ENCODE measurements around the gene UBE2J2.
A peak's percentile ranks its signal among the peaks of the same experiment; 100 is the strongest.

UBE2J2 gene

DNA sequence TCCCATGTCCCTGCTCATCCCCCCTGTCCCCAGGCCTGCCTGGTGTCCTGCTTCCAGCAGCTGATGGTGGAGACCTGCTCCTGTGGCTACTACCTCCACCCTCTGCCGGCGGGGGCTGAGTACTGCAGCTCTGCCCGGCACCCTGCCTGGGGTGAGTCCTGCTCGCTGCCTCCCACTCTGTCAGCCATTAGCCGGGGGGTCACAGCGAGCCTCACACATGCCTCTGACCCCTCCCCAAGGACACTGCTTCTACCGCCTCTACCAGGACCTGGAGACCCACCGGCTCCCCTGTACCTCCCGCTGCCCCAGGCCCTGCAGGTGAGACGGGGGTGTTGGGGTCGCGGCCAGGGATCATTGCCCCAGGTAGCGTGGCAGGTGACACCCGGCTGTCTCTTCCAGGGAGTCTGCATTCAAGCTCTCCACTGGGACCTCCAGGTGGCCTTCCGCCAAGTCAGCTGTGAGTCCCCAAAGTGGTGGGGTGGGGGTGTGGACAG lies 16.6 kb upstream of the UBE2J2 start:
- H3K4me3 ChIP-seq (ENCODE audit: low read depth, low read length, poor library complexity, severe bottlenecking): no peak overlapping the region

DNA sequence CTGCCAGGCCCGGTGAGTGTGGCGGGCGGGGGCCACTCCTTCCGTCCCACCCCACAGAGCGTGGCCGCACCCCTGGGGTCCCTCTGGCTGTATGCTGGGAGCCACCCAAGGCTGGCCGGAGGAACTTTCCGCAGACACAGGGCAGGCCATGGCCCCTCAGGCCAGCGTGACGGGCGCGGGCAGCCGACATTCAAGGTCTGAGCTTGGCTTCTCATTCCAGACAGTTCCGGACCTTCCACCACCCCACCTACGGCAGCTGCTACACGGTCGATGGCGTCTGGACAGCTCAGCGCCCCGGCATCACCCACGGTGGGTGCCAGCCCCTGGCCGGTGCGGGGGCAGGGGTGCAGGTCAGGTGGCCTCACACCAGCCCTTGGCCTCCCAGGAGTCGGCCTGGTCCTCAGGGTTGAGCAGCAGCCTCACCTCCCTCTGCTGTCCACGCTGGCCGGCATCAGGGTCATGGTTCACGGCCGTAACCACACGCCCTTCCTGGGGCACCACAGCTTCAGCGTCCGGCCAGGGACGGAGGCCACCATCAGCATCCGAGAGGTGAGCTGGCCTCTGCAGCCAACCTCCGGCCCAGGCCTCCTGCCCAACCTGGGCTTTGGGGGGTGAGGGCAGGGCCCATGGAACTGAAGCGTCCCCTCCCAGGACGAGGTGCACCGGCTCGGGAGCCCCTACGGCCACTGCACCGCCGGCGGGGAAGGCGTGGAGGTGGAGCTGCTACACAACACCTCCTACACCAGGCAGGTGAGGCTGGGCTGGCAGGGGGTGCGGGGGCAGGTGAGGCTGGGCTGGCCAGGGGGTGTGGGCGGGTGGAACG lies 13.8 kb upstream of the UBE2J2 start:
- no peaks in the 10 kb centered on the region for H3K36me3 ChIP-seq (ENCODE audit: insufficient read depth, low read length)
- no peak for TF ChIP-seq EZH2 (IDR thresholded peaks at IDR 0.05; ENCODE audit: borderline replicate concordance, low read length)
- TF ChIP-seq, protein P1, sequence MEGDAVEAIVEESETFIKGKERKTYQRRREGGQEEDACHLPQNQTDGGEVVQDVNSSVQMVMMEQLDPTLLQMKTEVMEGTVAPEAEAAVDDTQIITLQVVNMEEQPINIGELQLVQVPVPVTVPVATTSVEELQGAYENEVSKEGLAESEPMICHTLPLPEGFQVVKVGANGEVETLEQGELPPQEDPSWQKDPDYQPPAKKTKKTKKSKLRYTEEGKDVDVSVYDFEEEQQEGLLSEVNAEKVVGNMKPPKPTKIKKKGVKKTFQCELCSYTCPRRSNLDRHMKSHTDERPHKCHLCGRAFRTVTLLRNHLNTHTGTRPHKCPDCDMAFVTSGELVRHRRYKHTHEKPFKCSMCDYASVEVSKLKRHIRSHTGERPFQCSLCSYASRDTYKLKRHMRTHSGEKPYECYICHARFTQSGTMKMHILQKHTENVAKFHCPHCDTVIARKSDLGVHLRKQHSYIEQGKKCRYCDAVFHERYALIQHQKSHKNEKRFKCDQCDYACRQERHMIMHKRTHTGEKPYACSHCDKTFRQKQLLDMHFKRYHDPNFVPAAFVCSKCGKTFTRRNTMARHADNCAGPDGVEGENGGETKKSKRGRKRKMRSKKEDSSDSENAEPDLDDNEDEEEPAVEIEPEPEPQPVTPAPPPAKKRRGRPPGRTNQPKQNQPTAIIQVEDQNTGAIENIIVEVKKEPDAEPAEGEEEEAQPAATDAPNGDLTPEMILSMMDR (IDR thresholded peaks at IDR 0.05; ENCODE audit: low read length): no peak

More for the DNA sequence above, 16.6 kb upstream of the UBE2J2 start:
- no peaks in the 10 kb centered on the region for H3K27me3 ChIP-seq (ENCODE audit: insufficient read depth, low read length)
- H3F3A ChIP-seq (ENCODE audit: insufficient read depth, low read length): no peaks in the 10 kb centered on the region
- no peak for TF ChIP-seq EZH2 (IDR thresholded peaks at IDR 0.05; ENCODE audit: borderline replicate concordance, low read length)
- TF ChIP-seq, protein P1 (IDR thresholded peaks at IDR 0.05; ENCODE audit: low read length): peak; percentile 52
- H3K4me1 ChIP-seq (ENCODE audit: insufficient read depth, low read length, severe bottlenecking): no peaks in the 10 kb centered on the region
- no peaks in the 10 kb centered on the region for H4K20me1 ChIP-seq (ENCODE audit: insufficient read depth, low read length)
- no peaks in the 10 kb centered on the region for H3K9me3 ChIP-seq (ENCODE audit: low read length)
- no peaks in the 10 kb centered on the region for H3K36me3 ChIP-seq (ENCODE audit: insufficient read depth, low read length)
- H2AFZ ChIP-seq (ENCODE audit: low read length): no peak overlapping the region
- H3K4me2 ChIP-seq (ENCODE audit: low read length): no peak overlapping the region
- H3K27ac ChIP-seq (ENCODE audit: low read depth, low read length, poor library complexity, severe bottlenecking): no peak overlapping the region
- no peak overlapping the region for H3K9ac ChIP-seq (ENCODE audit: low read length)
- H3K9me2 ChIP-seq (ENCODE audit: low read depth, low read length): no peaks in the 10 kb centered on the region
- no peaks in the 10 kb centered on the region for H3K79me2 ChIP-seq (ENCODE audit: insufficient read depth, low read length)

DNA sequence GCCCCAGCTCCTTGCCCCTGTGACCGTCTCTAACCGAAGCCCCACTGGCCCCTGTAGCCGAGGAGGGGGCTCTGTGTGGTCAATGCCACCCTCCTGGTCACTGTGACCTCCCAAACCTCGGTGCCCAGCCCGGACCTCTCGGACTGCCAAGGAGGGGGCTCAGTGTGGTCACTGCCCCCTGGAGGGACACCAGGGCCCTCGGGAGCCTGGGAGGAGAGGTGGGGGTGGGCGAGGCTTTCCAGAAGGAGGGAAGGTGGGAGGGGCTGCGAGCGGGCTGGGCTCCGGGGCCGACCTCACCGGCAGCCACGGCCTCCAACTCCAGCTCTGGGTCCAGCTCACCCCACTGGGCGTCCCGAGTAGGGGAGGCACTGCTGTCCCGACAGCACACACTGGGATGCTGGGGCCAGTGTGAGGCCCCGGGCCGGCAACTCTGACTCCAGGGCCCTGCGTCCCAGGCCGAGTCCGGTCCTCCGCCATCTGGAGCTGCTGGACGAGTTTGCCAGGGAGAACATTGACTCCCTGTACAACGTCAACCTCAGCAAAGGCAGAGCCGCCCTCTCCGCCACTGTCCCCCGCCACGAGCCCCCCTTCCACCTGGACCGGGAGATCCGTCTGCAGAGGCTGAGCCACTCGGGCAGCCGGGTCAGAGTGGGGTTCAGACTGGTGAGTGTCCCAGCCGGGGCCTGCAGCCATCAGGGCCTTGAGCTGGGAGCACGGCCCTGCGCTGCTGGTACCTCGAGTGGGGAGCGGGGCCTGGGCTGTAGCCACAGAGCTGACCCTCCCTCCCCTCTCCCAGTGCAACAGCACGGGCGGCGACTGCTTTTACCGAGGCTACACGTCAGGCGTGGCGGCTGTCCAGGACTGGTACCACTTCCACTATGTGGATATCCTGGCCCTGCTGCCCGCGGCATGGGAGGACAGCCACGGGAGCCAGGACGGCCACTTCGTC lies 12.9 kb upstream of the UBE2J2 start:
- Histone ChIP-seq H2AFZ (ENCODE audit: low read length) (no peak overlapping the region), H3K9ac (ENCODE audit: low read length) (no peak overlapping the region), H3K27ac (ENCODE audit: low read depth, low read length, poor library complexity, severe bottlenecking) (no peak overlapping the region), H3K9me2 (ENCODE audit: low read depth, low read length) (no peaks in the 10 kb centered on the region), H3K36me3 (ENCODE audit: insufficient read depth, low read length) (no peaks in the 10 kb centered on the region), H3K9me3 (ENCODE audit: low read length) (no peaks in the 10 kb centered on the region), H3K79me2 (ENCODE audit: insufficient read depth, low read length) (no peaks in the 10 kb centered on the region), H4K20me1 (ENCODE audit: insufficient read depth, low read length) (no peaks in the 10 kb centered on the region), H3K4me1 (ENCODE audit: insufficient read depth, low read length, severe bottlenecking) (no peaks in the 10 kb centered on the region), H3K4me3 (ENCODE audit: low read depth, low read length, poor library complexity, severe bottlenecking) (no peak overlapping the region), H3K4me2 (ENCODE audit: low read length) (no peak overlapping the region), H3K27me3 (ENCODE audit: insufficient read depth, low read length) (no peaks in the 10 kb centered on the region; the same call in 1 of the 2 replicates), H3F3A (ENCODE audit: insufficient read depth, low read length) (no peaks in the 10 kb centered on the region)
- no peak for TF ChIP-seq EZH2 (IDR thresholded peaks at IDR 0.05; ENCODE audit: borderline replicate concordance, low read length)
- TF ChIP-seq, protein P1 (IDR thresholded peaks at IDR 0.05; ENCODE audit: low read length): no peak

More for the DNA sequence above, 13.8 kb upstream of the UBE2J2 start:
- Histone ChIP-seq H2AFZ (ENCODE audit: low read length) (no peak overlapping the region), H3K4me2 (ENCODE audit: low read length) (no peak overlapping the region), H3K27ac (ENCODE audit: low read depth, low read length, poor library complexity, severe bottlenecking) (no peak overlapping the region), H3K27me3 (ENCODE audit: insufficient read depth, low read length) (no peaks in the 10 kb centered on the region; the same call in 1 of the 2 replicates), H3K9me3 (ENCODE audit: low read length) (no peaks in the 10 kb centered on the region), H3K79me2 (ENCODE audit: insufficient read depth, low read length) (no peaks in the 10 kb centered on the region), H4K20me1 (ENCODE audit: insufficient read depth, low read length) (no peaks in the 10 kb centered on the region), H3K4me3 (ENCODE audit: low read depth, low read length, poor library complexity, severe bottlenecking) (no peak overlapping the region), H3K9ac (ENCODE audit: low read length) (no peak overlapping the region), H3K4me1 (ENCODE audit: insufficient read depth, low read length, severe bottlenecking) (no peaks in the 10 kb centered on the region), H3K9me2 (ENCODE audit: low read depth, low read length) (no peaks in the 10 kb centered on the region), H3F3A (ENCODE audit: insufficient read depth, low read length) (no peaks in the 10 kb centered on the region)
